Hematopoietic multipotent progenitor cell treated with erythropoietin and hydrocortisone succinate and interleukin-3 and kit ligand, for 15 days (in vitro differentiated cells): ENCODE results near the gene ABHD17B.

Experiments
- DNase-seq: peaks from one replicate; pipeline ENCODE4 v3.0.0-alpha.2; 2015; ENCODE audit warnings: low spot score

The ABHD17B gene

GRCh38 chr9:71819115-71819739 is 91.8 kb downstream of the ABHD17B start:
- peak; percentile 51 for DNase-seq

- no peak for DNase-seq
These were observed 94.0 kb downstream of the ABHD17B start for GRCh38 chr9:71816916-71817451.
